ENCODE data around the gene ZBTB37.

GRCh38 chr1:173917635-173918493 is 49.7 kb downstream of the ZBTB37 start:
- no peak for TF ChIP-seq MAZ (IDR thresholded peaks at IDR 0.05; ENCODE audit: borderline replicate concordance, low read depth, low read length)
- no peak for TF ChIP-seq CTCF (conservative IDR thresholded peaks at IDR 0.05; ENCODE audit: low read depth, low read length)
- no peak for TF ChIP-seq NFE2L2 (IDR thresholded peaks at IDR 0.05; ENCODE audit: low read depth, low read length)

Data from IMR-90 (cell line).